HS-27A (cell line): Measurements from ENCODE around the gene CKM.
"Not testable (repeated sequence)": the region's sequence is repeated elsewhere in the genome, so short reads cannot be mapped to it uniquely, and the experiment has no call there.

Experiments used
- DNase-seq: peaks from one replicate; pipeline ENCODE4 v3.0.0-alpha.2; 2012; ENCODE audit warnings: low read depth, missing footprints

Gene CKM

DNA sequence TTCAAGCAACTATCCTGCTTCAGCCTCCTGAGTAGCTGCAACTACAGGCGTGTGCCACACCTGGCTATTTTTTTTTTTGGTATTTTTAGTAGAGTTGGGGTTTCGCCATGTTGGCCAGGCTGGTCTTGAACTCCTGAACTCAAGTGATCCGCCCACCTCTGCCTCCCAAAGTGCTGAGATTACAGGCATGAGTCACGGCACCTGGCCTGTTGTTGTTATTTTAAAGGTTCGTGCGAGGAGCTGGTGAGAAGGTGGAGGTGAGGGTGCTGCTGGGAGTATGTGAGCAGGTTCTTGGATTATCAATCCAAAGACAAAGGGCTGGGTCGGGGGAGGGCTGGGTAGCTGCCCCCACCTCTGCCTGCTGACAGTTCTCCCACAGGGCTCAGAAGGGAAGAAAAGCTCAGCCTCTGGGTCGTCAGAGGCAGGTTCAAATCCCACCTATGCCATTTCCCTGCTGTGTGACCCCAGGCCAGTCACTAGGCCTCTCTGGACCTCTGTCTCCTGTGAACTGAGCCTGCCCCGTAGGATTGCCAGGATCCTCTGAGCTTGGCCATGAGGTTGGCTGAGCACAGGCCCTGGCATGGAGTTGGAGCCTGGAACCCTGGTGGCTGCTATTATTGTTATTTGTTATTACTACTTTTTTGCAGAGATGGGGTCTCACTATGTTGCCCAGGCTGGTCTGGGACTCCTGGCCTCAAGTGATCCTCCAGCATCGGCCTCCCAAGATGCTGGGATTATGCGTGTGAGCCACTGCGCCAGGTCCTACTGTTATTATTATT lies 1.5 kb downstream of the CKM start:
- no peak for DNase-seq

DNA sequence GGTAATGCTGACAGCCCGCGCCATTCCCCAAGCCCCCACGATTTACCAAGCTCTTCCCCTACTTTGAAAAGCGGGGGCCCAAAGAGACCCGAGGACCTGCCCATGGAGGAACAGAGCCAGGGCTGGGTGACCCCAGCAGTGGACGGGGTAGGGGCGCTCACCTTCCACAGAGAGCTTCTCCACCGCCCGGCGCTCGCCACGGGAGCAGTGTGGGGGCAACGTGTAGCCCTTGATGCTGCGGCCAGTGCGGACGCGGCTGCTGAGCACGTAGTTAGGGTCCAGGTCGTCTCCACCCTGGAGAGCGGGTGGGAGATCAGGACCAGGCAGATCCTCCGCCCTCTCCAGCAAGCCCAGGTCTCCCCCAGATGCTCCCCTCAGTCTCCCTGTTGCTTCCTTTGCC lies 7.4 kb downstream of the CKM start:
- DNase-seq: no peak

DNA sequence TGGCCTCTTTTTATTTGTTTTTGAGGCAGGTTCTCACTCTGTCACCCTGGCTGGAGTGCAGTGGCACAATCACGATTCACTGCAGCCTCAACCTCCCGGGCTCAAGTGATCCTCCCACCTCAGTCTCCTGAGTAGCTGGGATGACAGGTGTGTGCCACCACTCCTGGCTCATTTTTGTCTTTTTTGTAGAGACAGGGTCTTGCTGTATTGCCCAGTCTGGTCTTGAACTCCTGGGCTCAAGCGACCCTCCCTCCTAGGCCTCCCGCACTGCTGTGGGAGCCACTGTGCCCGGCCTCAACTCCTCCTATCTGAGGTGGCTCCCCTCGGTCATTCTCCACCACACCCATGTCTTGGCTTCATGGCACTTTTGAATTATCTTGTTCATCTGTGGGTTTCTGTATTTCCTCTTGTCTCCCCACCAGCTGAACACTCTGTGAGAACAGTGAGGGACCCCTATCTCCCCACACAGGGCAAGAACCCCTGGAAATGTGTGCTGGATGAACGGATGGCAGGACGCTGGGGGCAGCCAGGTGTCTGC lies 7.9 kb downstream of the CKM start:
- no peak for DNase-seq

DNA sequence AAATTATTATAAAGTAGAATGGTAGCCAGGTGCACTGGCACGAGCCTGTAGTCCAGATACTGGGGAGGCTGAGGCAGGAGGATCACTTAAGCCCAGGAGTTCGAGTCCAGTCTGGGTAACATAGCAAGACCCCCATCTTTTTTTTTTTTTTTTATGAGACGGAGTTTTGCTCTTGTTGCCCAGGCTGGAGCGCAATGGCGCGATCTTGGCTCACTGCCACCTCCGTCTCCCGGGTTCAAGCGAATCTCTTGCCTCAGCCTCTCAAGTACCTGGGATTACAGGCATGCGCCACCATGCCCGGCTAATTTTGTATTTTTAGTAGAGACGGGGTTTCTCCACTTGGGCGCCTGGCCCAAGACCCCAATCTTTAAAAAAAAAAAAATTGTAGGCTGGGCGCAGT lies 10.4 kb downstream of the CKM start:
- DNase-seq: not testable (repeated sequence)

GRCh38 chr19:45311621-45312020 lies 11.1 kb downstream of the CKM start:
- DNase-seq: no peak

GRCh38 chr19:45309322-45309721 lies 13.4 kb downstream of the CKM start:
- DNase-seq: not testable (repeated sequence)

GRCh38 chr19:45307361-45307760 lies 15.3 kb downstream of the CKM start:
- no peak for DNase-seq

GRCh38 chr19:45306518-45307027 lies 16.1 kb downstream of the CKM start:
- no peak for DNase-seq

- DNase-seq: no peak
These were observed 16.6 kb downstream of the CKM start for GRCh38 chr19:45306040-45306439.

DNA sequence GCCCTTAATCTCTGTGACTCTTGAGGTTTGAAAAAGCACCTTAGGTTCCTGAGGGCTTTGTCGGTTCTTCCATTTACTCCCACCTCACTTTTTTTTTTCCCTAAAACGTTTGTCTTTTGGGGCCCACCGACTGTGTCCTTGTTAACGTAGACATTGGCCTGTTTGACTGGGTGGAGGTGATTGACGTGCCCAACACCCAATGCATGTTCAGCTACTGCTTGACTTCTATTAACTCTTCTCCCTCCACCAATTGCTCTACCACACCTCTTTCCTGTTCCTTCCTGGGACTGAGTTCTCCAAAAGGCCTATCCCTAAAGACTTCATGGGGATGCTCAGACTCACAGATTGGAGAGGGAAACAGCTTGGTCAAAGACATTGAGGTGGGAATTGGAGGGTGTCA lies 17.3 kb downstream of the CKM start:
- DNase-seq: no peak

DNA sequence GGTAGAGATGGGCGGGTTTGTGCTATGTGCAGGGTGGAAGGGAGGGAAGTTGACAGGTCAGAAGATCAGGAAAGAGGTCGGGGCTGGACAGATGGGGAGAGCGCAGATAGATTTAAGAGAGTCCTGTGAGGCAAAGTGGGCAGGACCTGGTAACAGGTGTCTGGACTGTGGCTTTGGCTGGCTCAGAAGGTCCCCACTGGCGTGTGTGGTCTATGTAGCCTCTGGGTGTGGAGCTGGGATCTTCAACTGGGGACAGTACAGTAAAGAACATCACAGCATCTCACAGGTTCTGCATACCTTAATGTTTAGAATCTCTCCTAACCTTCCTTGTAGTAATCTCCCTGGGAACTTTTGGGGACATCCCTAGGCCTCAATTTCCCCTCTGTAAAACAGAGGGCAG lies 17.7 kb downstream of the CKM start:
- DNase-seq: no peak

DNA sequence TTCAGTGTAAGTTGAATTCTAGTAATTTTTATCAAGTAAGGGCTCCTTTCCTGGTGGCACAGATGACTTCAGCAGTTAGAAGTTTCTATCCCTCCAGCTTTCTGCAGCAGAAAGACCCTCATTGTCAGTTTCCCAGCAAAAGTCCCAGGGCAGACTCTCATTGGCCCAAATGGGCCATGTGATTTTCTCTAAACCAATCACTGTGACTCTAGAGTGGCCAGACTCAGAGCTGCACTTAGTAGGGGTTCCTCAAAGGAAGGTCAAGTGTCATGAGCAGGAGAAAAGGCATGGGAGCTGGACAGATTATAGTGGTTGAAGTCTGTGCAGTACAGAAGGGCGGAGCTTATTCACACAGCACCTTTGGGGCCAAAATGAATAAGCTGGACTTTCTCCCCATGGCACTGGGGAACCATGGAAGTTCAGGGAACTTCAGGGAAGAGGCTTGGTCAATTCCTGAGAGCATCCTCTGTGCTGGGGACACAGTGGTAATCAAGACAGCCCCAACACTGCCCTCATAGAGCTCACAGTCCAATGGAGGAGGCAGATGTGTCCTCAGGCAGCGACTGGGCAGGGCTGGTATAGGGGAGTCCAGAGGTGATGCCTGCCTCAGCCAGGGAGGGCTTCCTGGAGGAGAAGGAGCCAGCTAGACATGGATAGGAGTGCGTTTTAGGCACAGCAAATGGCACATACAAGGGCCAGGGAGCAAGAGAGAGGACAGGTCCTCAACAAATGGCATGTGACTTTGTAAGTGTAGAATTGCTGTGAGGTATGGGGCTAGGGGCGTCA lies 18.3 kb downstream of the CKM start:
- no peak for DNase-seq

DNA sequence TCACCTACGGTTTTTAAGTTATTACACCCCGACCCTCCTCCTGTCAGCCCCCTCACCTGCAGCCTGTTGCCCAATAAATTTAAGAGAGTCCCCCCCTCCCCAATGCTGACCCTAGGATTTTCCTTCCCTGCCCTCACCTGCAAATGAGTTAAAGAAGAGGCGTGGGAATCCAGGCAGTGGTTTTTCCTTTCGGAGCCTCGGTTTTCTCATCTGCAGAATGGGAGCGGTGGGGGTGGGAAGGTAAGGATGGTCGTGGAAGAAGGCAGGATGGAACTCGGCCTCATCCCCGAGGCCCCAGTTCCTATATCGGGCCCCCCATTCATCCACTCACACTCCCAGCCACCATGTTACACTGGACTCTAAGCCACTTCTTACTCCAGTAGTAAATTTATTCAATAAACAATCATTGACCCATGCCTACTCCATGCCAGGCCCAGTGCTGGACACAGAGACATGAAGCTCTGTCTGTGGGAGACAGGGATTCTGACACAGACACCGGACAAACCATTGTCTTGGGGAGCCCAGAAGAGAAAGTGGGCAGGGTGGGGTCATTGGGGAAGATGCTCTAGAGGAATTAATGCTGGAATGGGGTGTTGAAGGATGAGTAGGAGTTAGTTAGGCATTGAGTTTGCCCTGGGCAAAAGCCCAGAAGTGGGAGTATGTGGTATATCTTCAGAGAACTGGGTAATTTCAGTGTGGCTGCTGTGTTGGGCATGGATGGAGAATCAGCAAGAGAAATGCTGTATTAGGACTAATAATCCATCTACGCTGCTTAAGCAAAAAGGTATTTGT lies 19.2 kb downstream of the CKM start:
- DNase-seq: no peak

- DNase-seq: no peak
These were observed 20.3 kb downstream of the CKM start for GRCh38 chr19:45302416-45302815.

DNA sequence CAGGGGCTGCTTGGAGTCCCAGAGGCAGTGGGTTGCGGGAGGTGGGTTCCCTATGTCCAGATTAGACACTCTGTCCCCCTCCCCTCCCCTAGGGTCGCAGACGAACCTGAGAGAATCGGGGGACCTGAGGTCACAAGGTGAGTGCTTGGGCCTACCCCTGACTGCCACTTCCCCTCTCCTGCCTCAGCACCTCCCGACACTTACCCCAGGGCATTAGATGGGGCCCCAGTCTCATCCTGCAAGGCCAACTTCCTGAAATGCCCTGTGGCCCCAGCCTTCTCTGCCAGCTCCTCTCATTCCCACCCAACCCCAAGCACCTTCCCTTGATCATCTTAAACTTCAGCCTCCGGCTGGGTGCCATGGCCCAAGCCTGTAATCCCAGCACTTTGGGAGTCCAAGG lies 23.0 kb downstream of the CKM start:
- no peak for DNase-seq

- no peak for DNase-seq
These were observed 24.4 kb downstream of the CKM start for GRCh38 chr19:45298264-45298663.

DNA sequence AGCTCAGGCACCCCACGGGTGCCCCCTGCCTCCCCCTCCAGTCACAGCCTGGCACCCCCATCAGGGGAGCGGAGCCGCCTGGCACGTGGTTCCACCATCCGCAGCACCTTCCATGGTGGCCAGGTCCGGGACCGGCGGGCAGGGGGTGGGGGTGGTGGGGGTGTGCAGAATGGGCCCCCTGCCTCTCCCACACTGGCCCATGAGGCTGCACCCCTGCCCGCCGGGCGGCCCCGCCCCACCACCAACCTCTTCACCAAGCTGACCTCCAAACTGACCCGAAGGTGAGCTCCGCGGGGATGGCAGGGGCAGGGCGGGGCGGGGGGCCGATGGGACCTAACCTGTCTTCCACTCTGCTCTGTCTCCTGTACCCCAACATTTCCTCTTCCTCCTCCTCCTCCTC lies 25.0 kb downstream of the CKM start:
- no peak for DNase-seq

GRCh38 chr19:45296355-45296754 lies 26.3 kb downstream of the CKM start:
- DNase-seq: no peak

GRCh38 chr19:45295873-45296272 lies 26.8 kb downstream of the CKM start:
- DNase-seq: no peak

DNA sequence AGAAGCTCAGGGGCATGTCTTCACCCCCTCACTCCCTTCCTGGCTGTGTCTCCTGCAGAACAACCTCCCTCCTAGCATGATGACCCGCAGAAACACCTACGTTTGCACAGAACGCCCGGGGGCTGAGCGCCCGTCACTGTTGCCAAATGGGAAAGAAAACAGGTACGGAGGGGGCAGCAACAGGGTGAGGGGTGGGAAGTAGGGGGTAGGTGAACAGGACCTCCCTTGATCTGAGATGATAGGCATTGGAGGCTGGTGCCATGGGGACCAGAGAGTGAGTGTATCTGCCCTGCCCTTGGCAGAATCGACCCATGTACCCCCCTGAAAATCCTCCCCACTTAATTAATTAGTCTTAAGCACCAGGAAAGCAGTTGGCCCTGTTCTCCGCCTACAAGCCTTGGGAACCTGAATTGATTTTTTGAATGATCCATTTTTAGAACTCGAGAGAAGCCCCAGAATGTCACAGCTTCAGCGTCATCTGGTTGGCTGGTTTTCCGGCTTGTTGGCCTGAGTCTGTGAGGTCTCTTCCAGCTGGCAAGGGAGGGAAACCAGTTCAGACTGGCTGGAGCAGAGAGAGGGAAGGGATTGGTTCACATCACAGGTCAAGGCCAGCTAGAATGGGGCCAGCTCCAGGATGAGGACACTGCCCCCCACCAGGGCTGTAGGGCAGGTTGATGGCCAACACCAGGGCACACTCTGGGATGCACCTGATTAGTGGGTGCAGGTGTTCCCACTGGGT lies 28.2 kb downstream of the CKM start:
- no peak for DNase-seq

GRCh38 chr19:45293682-45294081 lies 29.0 kb downstream of the CKM start:
- no peak for DNase-seq

DNA sequence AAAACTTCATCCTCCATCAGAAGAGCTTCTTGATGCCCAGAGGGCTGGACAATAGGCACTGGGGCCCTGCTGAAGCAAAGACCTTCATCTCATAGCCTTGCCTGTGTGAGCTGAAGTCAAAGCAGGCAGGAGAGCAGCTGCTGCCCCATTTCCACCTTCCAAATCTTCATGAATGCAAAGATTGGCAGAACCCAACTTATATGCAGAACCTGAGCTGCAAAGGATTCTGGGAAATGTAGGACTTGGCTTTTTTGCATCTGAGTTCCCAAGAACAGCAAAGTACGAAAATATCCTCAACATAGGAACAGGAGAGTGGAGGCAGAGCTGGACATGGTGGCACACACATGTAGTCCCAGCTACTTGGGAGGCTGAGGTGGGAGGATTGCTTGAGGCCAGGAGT lies 30.8 kb downstream of the CKM start:
- no peak for DNase-seq
